Mesothelial cell of epicardium (in vitro differentiated cells): Measurements from ENCODE around the gene KLHDC3. TPM values are rescaled to one million over a fixed set of nuclear protein-coding genes. Genes with fewer than 3 reads are reported as not detected.

Experiments used
- DNase-seq, 2 experiments: peaks; one replicate each; pipeline ENCODE4 v3.0.0; 2021; ENCODE audit warnings: low spot score in 2 of 2; ENCODE audit not compliant: unreplicated experiment in 2 of 2
- H3K27ac Mint-ChIP-seq: 2 replicates; pipeline ENCODE4 v1.8.0; 2021; ENCODE audit warnings: mixed read lengths
- H3K27me3 Mint-ChIP-seq: 2 replicates; pipeline ENCODE4 v1.8.0; 2021; ENCODE audit warnings: low read depth, mixed read lengths
- H3K36me3 Mint-ChIP-seq: 2 replicates; pipeline ENCODE4 v1.8.0; 2021; ENCODE audit warnings: mixed read lengths
- H3K4me1 Mint-ChIP-seq: 2 replicates; pipeline ENCODE4 v1.8.0; 2021; ENCODE audit warnings: mixed read lengths
- H3K4me3 Mint-ChIP-seq: 2 replicates; pipeline ENCODE4 v1.8.0; 2021; ENCODE audit warnings: mild to moderate bottlenecking, moderate library complexity, mixed read lengths
- H3K9me3 Mint-ChIP-seq: 2 replicates; pipeline ENCODE4 v1.8.0; 2021; ENCODE audit warnings: mixed read lengths
- total RNA-seq: library from RNA; stranded (reverse); gene quantifications from 3 replicates; pipeline ENCODE4 v1.2.1, GENCODE V29; 2021
- TF ChIP-seq, protein P1 (sequence below): fragments of 200-600 bp; sonication (generic); IDR thresholded peaks from one replicate; pipeline ENCODE4 v1.5.0; 2021; ENCODE audit warnings: antibody characterized with exemption; ENCODE audit not compliant: unreplicated experiment

The KLHDC3 gene
- total RNA-seq, 1 donor from 2014 or later: 95.1 TPM

DNA sequence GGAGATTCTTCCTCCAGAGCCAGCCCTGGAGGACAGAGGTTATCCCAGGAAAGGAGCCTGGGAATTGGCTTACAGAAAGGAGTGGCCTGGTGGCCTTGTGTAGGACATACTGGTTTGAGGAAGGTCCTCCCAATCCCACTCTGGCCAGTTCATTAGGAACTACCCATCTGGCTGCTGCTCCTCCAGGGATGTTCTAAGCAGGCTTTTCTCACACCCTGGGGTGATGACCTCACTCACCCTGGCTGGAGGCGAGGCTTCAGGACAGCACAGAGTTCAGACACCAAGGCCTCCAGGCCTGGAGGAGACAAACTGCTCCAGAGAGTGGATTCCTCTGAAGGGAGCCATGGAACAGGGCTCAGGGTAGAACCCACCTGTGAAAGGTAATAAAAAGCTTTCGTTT is 44.6 kb upstream of the KLHDC3 start:
- TF ChIP-seq, protein P1, sequence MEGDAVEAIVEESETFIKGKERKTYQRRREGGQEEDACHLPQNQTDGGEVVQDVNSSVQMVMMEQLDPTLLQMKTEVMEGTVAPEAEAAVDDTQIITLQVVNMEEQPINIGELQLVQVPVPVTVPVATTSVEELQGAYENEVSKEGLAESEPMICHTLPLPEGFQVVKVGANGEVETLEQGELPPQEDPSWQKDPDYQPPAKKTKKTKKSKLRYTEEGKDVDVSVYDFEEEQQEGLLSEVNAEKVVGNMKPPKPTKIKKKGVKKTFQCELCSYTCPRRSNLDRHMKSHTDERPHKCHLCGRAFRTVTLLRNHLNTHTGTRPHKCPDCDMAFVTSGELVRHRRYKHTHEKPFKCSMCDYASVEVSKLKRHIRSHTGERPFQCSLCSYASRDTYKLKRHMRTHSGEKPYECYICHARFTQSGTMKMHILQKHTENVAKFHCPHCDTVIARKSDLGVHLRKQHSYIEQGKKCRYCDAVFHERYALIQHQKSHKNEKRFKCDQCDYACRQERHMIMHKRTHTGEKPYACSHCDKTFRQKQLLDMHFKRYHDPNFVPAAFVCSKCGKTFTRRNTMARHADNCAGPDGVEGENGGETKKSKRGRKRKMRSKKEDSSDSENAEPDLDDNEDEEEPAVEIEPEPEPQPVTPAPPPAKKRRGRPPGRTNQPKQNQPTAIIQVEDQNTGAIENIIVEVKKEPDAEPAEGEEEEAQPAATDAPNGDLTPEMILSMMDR: no peak
- DNase-seq: no peak
- no peaks in the 10 kb centered on the region for H3K27me3 Mint-ChIP-seq

DNA sequence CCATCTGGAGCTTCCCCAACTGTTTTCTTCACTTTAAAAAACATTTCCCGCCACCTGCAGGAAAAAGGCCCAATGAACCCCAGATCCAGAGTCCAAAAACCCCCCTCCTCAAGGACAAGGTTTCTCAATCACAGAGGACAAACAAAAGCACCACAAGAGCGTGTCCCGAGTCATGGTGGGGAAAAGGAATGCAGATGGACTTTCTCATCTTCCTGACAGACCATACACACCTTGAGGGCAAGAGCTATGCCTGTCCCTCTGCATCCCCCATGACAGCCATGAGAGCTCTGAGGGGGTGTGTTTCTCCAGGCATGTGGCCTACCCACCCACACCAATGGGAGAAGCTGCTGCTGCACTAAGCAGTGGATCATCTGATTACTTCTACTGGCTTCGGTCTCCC is 44.1 kb upstream of the KLHDC3 start:
- TF ChIP-seq, protein P1: no peak
- Mint-ChIP-seq H3K4me3 (no peak overlapping the region), H3K27me3 (no peaks in the 10 kb centered on the region)

More for the DNA sequence above, 44.6 kb upstream of the KLHDC3 start:
- Mint-ChIP-seq H3K4me3 (no peak overlapping the region), H3K4me1 (no peaks in the 10 kb centered on the region), H3K9me3 (no peaks in the 10 kb centered on the region), H3K36me3 (peaks cover 12% of the 10 kb centered on the region), H3K27ac (no peak overlapping the region)

DNA sequence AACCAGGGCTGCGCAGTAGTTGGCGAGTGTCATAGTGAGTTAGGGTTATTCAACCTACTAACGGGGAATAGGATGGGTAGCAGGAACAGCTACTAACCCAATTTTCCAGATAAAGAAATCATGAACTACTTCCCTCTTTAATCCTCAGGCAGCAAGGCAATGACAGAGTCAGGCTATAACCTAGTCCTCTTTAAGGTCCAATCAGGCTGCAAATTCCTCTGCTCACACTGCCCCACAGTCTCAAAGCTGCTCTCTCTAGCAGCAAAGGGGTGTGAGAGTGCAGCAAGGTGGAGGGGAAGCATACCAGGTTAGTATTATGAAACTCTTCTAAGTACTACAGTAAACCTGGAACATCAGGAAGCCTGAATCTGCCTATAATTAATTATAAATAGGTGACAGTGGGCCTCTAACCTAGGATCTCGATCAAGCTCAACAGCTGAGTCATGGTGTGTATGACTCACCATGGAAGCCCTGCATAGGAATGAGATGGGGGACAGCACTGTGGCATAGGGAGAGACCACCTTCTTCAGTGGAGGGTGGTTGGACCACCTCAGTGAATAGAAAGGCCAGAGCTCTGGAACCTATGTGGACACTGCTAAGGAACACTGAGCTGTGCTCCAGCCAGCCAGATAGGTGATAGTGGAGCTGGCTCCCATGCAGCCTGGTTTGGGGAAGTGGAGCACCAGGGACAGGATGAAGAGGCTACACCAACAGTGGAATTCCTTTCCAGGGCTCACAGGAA is 43.0 kb upstream of the KLHDC3 start:
- Mint-ChIP-seq H3K9me3 (no peaks in the 10 kb centered on the region), H3K4me1 (no peaks in the 10 kb centered on the region), H3K4me3 (no peak overlapping the region), H3K27me3 (no peaks in the 10 kb centered on the region), H3K27ac (no peak overlapping the region), H3K36me3 (peaks cover 10% of the 10 kb centered on the region)
- no peak for DNase-seq
- TF ChIP-seq, protein P1: no peak

More for the DNA sequence above, 44.1 kb upstream of the KLHDC3 start:
- no peaks in the 10 kb centered on the region for H3K9me3 Mint-ChIP-seq
- no peak overlapping the region for H3K27ac Mint-ChIP-seq
- DNase-seq: no peak
- peaks cover 10% of the 10 kb centered on the region for H3K36me3 Mint-ChIP-seq
- H3K4me1 Mint-ChIP-seq: no peaks in the 10 kb centered on the region

DNA sequence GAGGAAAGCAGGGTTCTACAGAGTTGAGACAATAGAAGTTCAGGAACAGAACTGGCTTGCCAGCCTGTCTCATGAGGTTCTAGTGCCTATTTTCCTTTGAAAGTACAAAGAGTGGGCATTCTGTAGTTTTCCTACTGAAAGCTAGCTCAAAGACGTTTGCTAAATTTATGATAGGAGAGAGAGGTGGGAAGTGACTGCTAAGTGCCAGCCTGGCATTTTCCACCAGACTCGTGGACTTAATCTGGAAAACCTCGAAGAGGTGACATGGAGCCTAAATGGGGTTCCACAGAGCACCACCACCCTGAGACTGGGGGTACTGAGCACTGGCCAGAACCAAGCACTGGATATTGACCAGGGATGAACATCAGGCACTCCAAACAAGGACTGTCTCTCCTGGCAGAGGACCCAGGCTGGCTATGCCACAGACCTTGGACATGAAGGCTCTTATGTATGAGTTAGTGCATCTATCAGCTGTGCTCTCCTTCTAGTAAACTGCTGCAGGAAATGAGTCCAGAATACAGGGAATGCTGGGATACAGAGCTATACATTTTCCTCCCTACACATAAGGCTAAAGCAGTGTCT is 42.2 kb upstream of the KLHDC3 start:
- Mint-ChIP-seq H3K36me3 (peaks cover 11% of the 10 kb centered on the region), H3K4me1 (peaks cover 2% of the 10 kb centered on the region), H3K27me3 (no peaks in the 10 kb centered on the region), H3K27ac (no peak overlapping the region), H3K9me3 (no peaks in the 10 kb centered on the region), H3K4me3 (no peak overlapping the region)
- no peak for DNase-seq
- TF ChIP-seq, protein P1: no peak

DNA sequence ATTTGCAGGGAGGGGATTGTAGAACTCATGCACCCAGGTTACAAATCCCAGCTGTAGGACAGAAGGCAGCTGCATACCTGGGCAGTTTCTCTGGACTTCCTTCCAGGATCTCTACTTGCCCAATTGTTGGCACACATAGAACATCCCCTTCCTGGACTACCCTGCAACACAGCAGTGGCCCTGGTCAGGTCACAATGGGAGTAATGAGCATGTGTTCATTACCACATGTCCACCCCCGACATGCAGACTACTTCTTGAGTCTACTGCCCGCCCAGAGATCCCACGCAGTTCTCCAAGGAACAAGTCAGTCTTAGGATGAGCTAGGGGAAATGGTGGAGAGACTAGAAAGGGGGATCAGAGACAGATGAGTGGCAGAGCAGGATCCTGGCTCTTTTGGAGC is 40.1 kb upstream of the KLHDC3 start:
- DNase-seq: no peak
- TF ChIP-seq, protein P1: no peak
- Mint-ChIP-seq H3K4me1 (peaks cover 11% of the 10 kb centered on the region), H3K36me3 (peaks cover 8% of the 10 kb centered on the region), H3K4me3 (no peak overlapping the region), H3K27ac (no peak overlapping the region), H3K27me3 (no peaks in the 10 kb centered on the region), H3K9me3 (no peaks in the 10 kb centered on the region)
